GM12891 (cell line): ENCODE measurements around the gene SP1.

Source experiments
- PAX5 ChIP-seq: IDR thresholded peaks from 2 replicates; pipeline ENCODE4 v1.6.1; 2011; ENCODE audit warnings: low read length, moderate library complexity, mild to moderate bottlenecking; ENCODE audit not compliant: insufficient read depth, severe bottlenecking
- POLR2A ChIP-seq: IDR thresholded peaks from 2 replicates; pipeline ENCODE4 v1.6.1; 2011; ENCODE audit warnings: low read depth, low read length, control low read depth
- POLR2AphosphoS5 ChIP-seq: IDR thresholded peaks from 2 replicates; pipeline ENCODE4 v1.6.1; 2011; ENCODE audit warnings: low read depth, low read length, control low read depth
- SPI1 ChIP-seq: IDR thresholded peaks from 2 replicates; pipeline ENCODE4 v1.6.1; 2011; ENCODE audit warnings: low read depth, low read length, control low read depth
- TAF1 ChIP-seq: IDR thresholded peaks from 2 replicates; pipeline ENCODE4 v1.6.1; 2011; ENCODE audit warnings: low read depth, low read length, control low read depth

- no peak for TF ChIP-seq POLR2A
- TF ChIP-seq POLR2AphosphoS5 = no peak
- TF ChIP-seq PAX5 = no peak
- no peak for TF ChIP-seq TAF1
- TF ChIP-seq SPI1 = no peak
Observed at GRCh38 chr12:53424626-53425514, 44.9 kb downstream of the SP1 start.
